OCI-LY1 (cell line): ENCODE results near the gene NUFIP1.

Source experiments
- H2AFZ ChIP-seq: fragments of 200-600 bp; sonication (generic), shearing (Covaris generic); 2 replicates; pipeline ENCODE4 v1.6.0; 2014; ENCODE audit warnings: antibody characterized with exemption, mild to moderate bottlenecking, low read length
- H3F3A ChIP-seq: fragments of 200-600 bp; sonication (generic), shearing (Covaris generic); 2 replicates; pipeline ENCODE4 v1.6.0; 2014; ENCODE audit warnings: mild to moderate bottlenecking, antibody characterized with exemption, low read length, moderate library complexity; ENCODE audit not compliant: insufficient read depth
- H3K27ac ChIP-seq: fragments of 200-600 bp; sonication (generic); 2 replicates; pipeline ENCODE4 v1.5.1; 2014; ENCODE audit warnings: low read length, mixed run types, mild to moderate bottlenecking, low read depth; ENCODE audit not compliant: poor library complexity, severe bottlenecking
- H3K27me3 ChIP-seq: fragments of 200-600 bp; sonication (generic); 2 replicates; pipeline ENCODE4 v1.6.0; 2014; ENCODE audit warnings: antibody characterized with exemption, mild to moderate bottlenecking, low read length, moderate library complexity; ENCODE audit not compliant: insufficient read depth
- H3K36me3 ChIP-seq: fragments of 200-600 bp; sonication (generic); 2 replicates; pipeline ENCODE4 v1.6.1; 2014; ENCODE audit warnings: mild to moderate bottlenecking, antibody characterized with exemption, low read length, moderate library complexity, mixed read lengths; ENCODE audit not compliant: insufficient read depth
- H3K4me1 ChIP-seq: fragments of 200-600 bp; sonication (generic); 2 replicates; pipeline ENCODE4 v1.5.1; 2014; ENCODE audit warnings: mild to moderate bottlenecking, low read length, moderate library complexity; ENCODE audit not compliant: insufficient read depth, severe bottlenecking
- H3K4me2 ChIP-seq: fragments of 200-600 bp; sonication (generic), shearing (Covaris generic); 2 replicates; pipeline ENCODE4 v1.6.1; 2014; ENCODE audit warnings: low read length
- H3K4me3 ChIP-seq: fragments of 200-600 bp; sonication (generic); 2 replicates; pipeline ENCODE4 v1.5.1; 2014; ENCODE audit warnings: low read length, low read depth, mild to moderate bottlenecking, mixed read lengths; ENCODE audit not compliant: poor library complexity, severe bottlenecking
- H3K79me2 ChIP-seq: fragments of 200-600 bp; shearing (Covaris generic); 2 replicates; pipeline ENCODE4 v1.6.1; 2016; ENCODE audit warnings: mixed run types, low read length, mixed read lengths; ENCODE audit not compliant: insufficient read depth
- H3K9ac ChIP-seq: fragments of 200-600 bp; sonication (generic), shearing (Covaris generic); 2 replicates; pipeline ENCODE4 v1.6.1; 2014; ENCODE audit warnings: mild to moderate bottlenecking, low read length, mixed read lengths
- H3K9me2 ChIP-seq: fragments of 200-600 bp; sonication (generic), shearing (Covaris generic); 2 replicates; pipeline ENCODE4 v1.6.1; 2014; ENCODE audit warnings: low read depth, mild to moderate bottlenecking, low read length, mixed read lengths
- H3K9me3 ChIP-seq: fragments of 200-600 bp; shearing (Covaris generic); 2 replicates; pipeline ENCODE4 v1.6.1; 2014; ENCODE audit warnings: low read length, mixed read lengths
- H4K20me1 ChIP-seq: fragments of 200-600 bp; sonication (generic), shearing (Covaris generic); 2 replicates; pipeline ENCODE4 v1.6.0; 2016; ENCODE audit warnings: mild to moderate bottlenecking, low read length; ENCODE audit not compliant: insufficient read depth
- EZH2 ChIP-seq: fragments of 200-600 bp; sonication (generic), shearing (Covaris generic); IDR thresholded peaks from 2 replicates; pipeline ENCODE4 v1.8.0; 2017; ENCODE audit warnings: borderline replicate concordance, mixed run types, mild to moderate bottlenecking, antibody characterized with exemption, low read length, moderate library complexity, mixed read lengths
- TF ChIP-seq, protein P1 (sequence below): fragments of 200-600 bp; sonication (generic), shearing (Covaris generic); IDR thresholded peaks from 2 replicates; pipeline ENCODE4 v1.5.1; 2017; ENCODE audit warnings: mild to moderate bottlenecking, antibody characterized with exemption, low read length, moderate library complexity, mixed read lengths

NUFIP1 gene

DNA sequence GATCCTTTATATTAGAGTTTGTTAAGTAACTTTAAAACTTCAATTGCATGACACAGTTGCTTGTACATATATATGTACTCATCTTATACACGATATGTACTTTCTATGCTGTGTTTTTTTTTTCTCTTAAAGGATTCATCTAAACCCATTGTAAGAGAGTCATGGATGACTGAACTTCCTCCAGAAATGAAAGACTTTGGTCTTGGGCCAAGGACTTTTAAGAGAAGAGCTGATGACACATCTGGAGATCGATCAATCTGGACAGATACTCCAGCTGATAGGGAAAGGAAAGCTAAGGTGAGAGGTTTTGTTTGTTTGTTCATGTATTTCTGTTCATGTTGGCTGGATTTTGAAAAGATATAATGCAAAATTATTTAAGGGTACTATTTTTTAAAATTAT lies 26.0 kb upstream of the NUFIP1 start:
- Histone ChIP-seq H3K4me1 (no peaks in the 10 kb centered on the region), H3K9me3 (no peaks in the 10 kb centered on the region), H2AFZ (no peak overlapping the region), H3K9ac (no peak overlapping the region), H3K9me2 (no peaks in the 10 kb centered on the region), H4K20me1 (no peaks in the 10 kb centered on the region), H3K4me2 (no peak overlapping the region), H3K4me3 (no peak overlapping the region), H3K36me3 (peaks cover 21% of the 10 kb centered on the region; the same call in 1 of the 2 replicates), H3K27ac (no peak overlapping the region), H3K27me3 (no peaks in the 10 kb centered on the region), H3F3A (no peaks in the 10 kb centered on the region), H3K79me2 (no peaks in the 10 kb centered on the region)
- TF ChIP-seq, protein P1, sequence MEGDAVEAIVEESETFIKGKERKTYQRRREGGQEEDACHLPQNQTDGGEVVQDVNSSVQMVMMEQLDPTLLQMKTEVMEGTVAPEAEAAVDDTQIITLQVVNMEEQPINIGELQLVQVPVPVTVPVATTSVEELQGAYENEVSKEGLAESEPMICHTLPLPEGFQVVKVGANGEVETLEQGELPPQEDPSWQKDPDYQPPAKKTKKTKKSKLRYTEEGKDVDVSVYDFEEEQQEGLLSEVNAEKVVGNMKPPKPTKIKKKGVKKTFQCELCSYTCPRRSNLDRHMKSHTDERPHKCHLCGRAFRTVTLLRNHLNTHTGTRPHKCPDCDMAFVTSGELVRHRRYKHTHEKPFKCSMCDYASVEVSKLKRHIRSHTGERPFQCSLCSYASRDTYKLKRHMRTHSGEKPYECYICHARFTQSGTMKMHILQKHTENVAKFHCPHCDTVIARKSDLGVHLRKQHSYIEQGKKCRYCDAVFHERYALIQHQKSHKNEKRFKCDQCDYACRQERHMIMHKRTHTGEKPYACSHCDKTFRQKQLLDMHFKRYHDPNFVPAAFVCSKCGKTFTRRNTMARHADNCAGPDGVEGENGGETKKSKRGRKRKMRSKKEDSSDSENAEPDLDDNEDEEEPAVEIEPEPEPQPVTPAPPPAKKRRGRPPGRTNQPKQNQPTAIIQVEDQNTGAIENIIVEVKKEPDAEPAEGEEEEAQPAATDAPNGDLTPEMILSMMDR: no peak
- TF ChIP-seq EZH2: no peak

DNA sequence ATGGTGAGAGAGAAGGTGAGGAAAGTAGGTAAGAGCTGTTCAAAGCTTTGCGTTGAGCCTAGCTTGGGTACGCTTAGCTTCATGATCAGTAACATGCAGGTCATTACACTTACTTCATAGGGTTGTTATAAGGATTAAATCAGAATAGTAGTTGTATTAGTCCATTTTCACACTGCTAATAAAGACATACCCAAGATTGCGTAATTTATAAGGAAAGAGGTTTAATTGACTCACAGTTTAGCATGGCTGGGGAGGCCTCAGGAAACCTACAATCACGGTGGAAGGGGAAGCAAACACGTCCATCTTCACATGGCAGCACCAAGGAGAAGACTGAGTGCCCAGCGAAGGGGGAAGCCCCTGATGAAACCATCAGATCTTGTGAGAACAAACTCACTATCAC lies 21.9 kb upstream of the NUFIP1 start:
- Histone ChIP-seq H3K4me1 (no peaks in the 10 kb centered on the region), H3F3A (no peaks in the 10 kb centered on the region), H3K36me3 (peaks cover 38% of the 10 kb centered on the region; the same call in 1 of the 2 replicates), H4K20me1 (no peaks in the 10 kb centered on the region), H3K9me2 (no peaks in the 10 kb centered on the region), H3K79me2 (no peaks in the 10 kb centered on the region), H2AFZ (no peak overlapping the region), H3K9me3 (no peaks in the 10 kb centered on the region), H3K4me2 (no peak overlapping the region), H3K4me3 (no peak overlapping the region), H3K27me3 (no peaks in the 10 kb centered on the region), H3K9ac (no peak overlapping the region), H3K27ac (no peak overlapping the region)
- TF ChIP-seq, protein P1: no peak
- no peak for TF ChIP-seq EZH2

DNA sequence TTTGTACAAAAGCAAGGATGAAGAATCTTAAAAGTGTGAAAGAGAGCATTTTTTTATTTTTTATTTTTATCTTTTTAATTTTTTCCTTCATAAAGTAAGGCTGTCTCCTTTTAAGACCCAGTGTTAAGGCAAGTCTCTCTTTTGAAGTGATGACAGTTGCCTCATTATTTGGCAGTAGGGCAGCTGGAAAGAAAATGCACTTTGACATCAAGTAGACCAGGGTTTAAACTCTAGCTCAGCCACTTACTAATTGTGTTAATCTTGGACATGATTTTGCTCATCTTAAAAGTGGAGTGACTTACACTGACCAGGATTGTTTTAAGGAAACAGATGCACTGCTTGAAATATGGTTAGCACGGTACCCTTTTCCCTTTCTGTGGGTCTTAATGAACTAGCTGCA lies 18.6 kb upstream of the NUFIP1 start:
- H3K9ac ChIP-seq: no peak overlapping the region
- H3F3A ChIP-seq: no peaks in the 10 kb centered on the region
- peaks cover 42% of the 10 kb centered on the region; the same call in 1 of the 2 replicates for H3K36me3 ChIP-seq
- no peak for TF ChIP-seq EZH2
- TF ChIP-seq, protein P1: no peak
- no peaks in the 10 kb centered on the region for H4K20me1 ChIP-seq
- no peak overlapping the region for H3K27ac ChIP-seq
- no peaks in the 10 kb centered on the region for H3K4me1 ChIP-seq
- H3K27me3 ChIP-seq: no peaks in the 10 kb centered on the region
- H3K9me2 ChIP-seq: no peaks in the 10 kb centered on the region
- H3K4me3 ChIP-seq: no peak overlapping the region
- H2AFZ ChIP-seq: no peak overlapping the region
- H3K79me2 ChIP-seq: no peaks in the 10 kb centered on the region
- H3K9me3 ChIP-seq: no peaks in the 10 kb centered on the region
- H3K4me2 ChIP-seq: no peak overlapping the region
